Activated CD4-positive, alpha-beta T cell treated with anti-CD3 and anti-CD28 coated beads for 48 hours (primary cell): Measurements from ENCODE around the gene C6orf136.

Experiments
- DNase-seq: peaks from one replicate; pipeline ENCODE4 v3.0.0-alpha.2; 2020

Gene C6orf136

GRCh38 chr6:30687659-30688431, 40.9 kb downstream of the C6orf136 start:
- no peak for DNase-seq

GRCh38 chr6:30688569-30688968, 41.6 kb downstream of the C6orf136 start:
- DNase-seq, result no peak

GRCh38 chr6:30689022-30689865, 42.3 kb downstream of the C6orf136 start:
- no peak for DNase-seq

GRCh38 chr6:30689985-30690384, 43.1 kb downstream of the C6orf136 start:
- no peak for DNase-seq

GRCh38 chr6:30690403-30691207, 43.7 kb downstream of the C6orf136 start, which contains the start of gene NRM:
Gene NRM, minus strand, starts transcription at chr6:30690984. Its CDS starts 10 bp downstream, at chr6:30690974.
- peak; percentile 84 for DNase-seq

- DNase-seq, result no peak
Observed at GRCh38 chr6:30691208-30691847, 44.4 kb downstream of the C6orf136 start.

GRCh38 chr6:30696432-30696831, 49.5 kb downstream of the C6orf136 start:
- DNase-seq, result no peak

- no peak for DNase-seq
Observed at GRCh38 chr6:30700340-30700739, 53.4 kb downstream of the C6orf136 start.
